K562 (cell line): Measurements from ENCODE around the gene HAGHL. TPM values are rescaled to one million over a fixed set of nuclear protein-coding genes. Genes with fewer than 3 reads are reported as not detected.
A peak's percentile ranks its signal among the peaks of the same experiment; 100 is the strongest.

Experiments used
- ATAC-seq: fragments of 200-7000 bp; cut with Tn5 transposase; 3 replicates; pipeline ENCODE4 v1.9.1; 2020; ENCODE audit warnings: moderate library complexity
- BruUV-seq: library from RNA; stranded (reverse); fragments of 400-500 nt; replicated peaks from 2 replicates; lab custom pipeline; 2021; lab: Mats Ljungman, UMichigan
- CTCF ChIA-PET: fragments of 300-600 bp; formaldehyde crosslinking; extraction: SDS; loops from one replicate; lab custom pipeline; 2021; ENCODE audit warnings: low intra/inter-chr PET ratio; lab: Yijun Ruan, JAX
- POLR2A ChIA-PET: fragments of 300-600, 350-650 bp; sonication (Branson Sonifier 250); formaldehyde crosslinking; extraction: SDS; loops from one replicate; lab custom pipeline; 2021; ENCODE audit warnings: antibody characterized with exemption, inconsistent platforms; lab: Yijun Ruan, JAX
- DNase-seq, 4 experiments: peaks; one replicate each; pipeline versions ENCODE4 v3.0.0 to v3.0.0-alpha.2; 2011 to 2018; ENCODE audit warnings: low spot score in 3 of 4, mixed read lengths in 3 of 4; ENCODE audit errors: extremely low read depth in 1 of 4
- FAIRE-seq: peaks from 2 replicates; lab custom pipeline; 2011; peaks lifted over from hg19 to GRCh38; lab: Jason Lieb, UNC
- H2AFZ ChIP-seq: 2 replicates; pipeline ENCODE4 v1.6.0; 2011; ENCODE audit warnings: low read depth, low read length, control low read depth, inconsistent platforms
- H3K27ac ChIP-seq: fragments of 200-600 bp; 3 replicates; pipeline ENCODE4 v1.8.0; 2011; ENCODE audit warnings: low read depth, mild to moderate bottlenecking, control low read depth, inconsistent platforms, low read length, moderate library complexity, mixed read lengths; ENCODE audit errors: extremely low read depth
- H3K27me3 ChIP-seq, 2 experiments: fragments of 300-600 bp in 1 of 2; 2 replicates in 1 of 2; 3 replicates in 1 of 2; pipeline versions ENCODE4 v1.6.0 to v1.8.0; 2011; ENCODE audit warnings: inconsistent platforms in 2 of 2, low read length in 2 of 2, mild to moderate bottlenecking in 1 of 2, mixed read lengths in 1 of 2, moderate library complexity in 1 of 2; ENCODE audit not compliant: control insufficient read depth in 2 of 2, insufficient read depth in 2 of 2
- H3K36me3 ChIP-seq: fragments of 300-600 bp; 3 replicates; pipeline ENCODE4 v1.8.0; 2011; ENCODE audit warnings: mild to moderate bottlenecking, low read length, inconsistent platforms; ENCODE audit not compliant: control insufficient read depth, insufficient read depth
- H3K4me1 ChIP-seq, 2 experiments: fragments of 200-600 bp in 1 of 2; replicated peaks in 1 of 2; 2 replicates in 1 of 2; 3 replicates in 1 of 2; pipeline versions ENCODE4 v1.5.1 to v1.8.0; 2011; ENCODE audit warnings: inconsistent platforms in 2 of 2, low read length in 2 of 2, mild to moderate bottlenecking in 1 of 2, mixed read lengths in 1 of 2, moderate library complexity in 1 of 2; ENCODE audit not compliant: control insufficient read depth in 2 of 2, insufficient read depth in 2 of 2
- H3K4me2 ChIP-seq: 2 replicates; pipeline ENCODE4 v1.6.1; 2011; ENCODE audit warnings: low read length, control low read depth, inconsistent platforms, mixed read lengths; ENCODE audit not compliant: insufficient read depth
- H3K4me3 ChIP-seq: fragments of 200-600 bp; sonication (generic), shearing (Covaris generic); 2 replicates; pipeline ENCODE4 v1.5.1; 2016; ENCODE audit warnings: control low read depth, inconsistent platforms
- H3K79me2 ChIP-seq: fragments of 200-600 bp; 3 replicates; pipeline ENCODE4 v1.8.0; 2011; ENCODE audit warnings: low read length, inconsistent platforms; ENCODE audit not compliant: control insufficient read depth, insufficient read depth
- H3K9ac ChIP-seq, 2 experiments: 2 replicates each; pipeline versions ENCODE4 v1.6.0 to v1.6.1; 2011; ENCODE audit warnings: low read depth in 2 of 2, low read length in 2 of 2, control low read depth in 1 of 2, inconsistent platforms in 1 of 2, mild to moderate bottlenecking in 1 of 2, mixed read lengths in 1 of 2; ENCODE audit not compliant: insufficient read depth in 1 of 2
- H3K9me1 ChIP-seq: one replicate; pipeline ENCODE4 v1.6.0; 2011; ENCODE audit warnings: inconsistent platforms, mild to moderate bottlenecking, low read length, moderate library complexity; ENCODE audit not compliant: control insufficient read depth, insufficient read depth
- H3K9me3 ChIP-seq: replicated peaks from 2 replicates; pipeline ENCODE4 v1.5.1; 2011; ENCODE audit warnings: low read depth, low read length, inconsistent platforms; ENCODE audit not compliant: control insufficient read depth, insufficient read depth
- H4K20me1 ChIP-seq: replicated peaks from 2 replicates; pipeline ENCODE4 v1.6.1; 2011; ENCODE audit warnings: low read length, inconsistent platforms, mixed read lengths; ENCODE audit not compliant: control insufficient read depth, insufficient read depth
- CHD4 ChIP-seq: fragments of 200-600 bp; sonication (generic); IDR thresholded peaks from 3 replicates; pipeline ENCODE4 v1.6.1; 2012; ENCODE audit warnings: low read depth, mild to moderate bottlenecking, mixed read lengths, low read length, inconsistent platforms; ENCODE audit not compliant: insufficient read depth, insufficient replicate concordance, poor library complexity, severe bottlenecking
- CREBBP ChIP-seq: IDR thresholded peaks from one replicate; pipeline ENCODE4 v1.6.1; 2012; ENCODE audit warnings: low read depth, mild to moderate bottlenecking, control low read depth, inconsistent platforms, low read length
- FOXA3 ChIP-seq, 2 experiments: fragments of 450-650 bp in 1 of 2; sonication (generic) in 1 of 2; formaldehyde crosslinking; IDR thresholded peaks in 1 of 2; conservative IDR thresholded peaks in 1 of 2; 2 replicates each; pipeline versions ENCODE4 v1.4.0 to v1.8.0; 2020 to 2022; ENCODE audit warnings: mild to moderate bottlenecking in 2 of 2, missing genetic modification reagents in 1 of 2
- MAFF ChIP-seq: IDR thresholded peaks from 2 replicates; pipeline ENCODE4 v1.6.1; 2012; ENCODE audit warnings: low read length, improper control_type of control experiment
- MAFG ChIP-seq: fragments of 450-650 bp; conservative IDR thresholded peaks from 2 replicates; pipeline ENCODE4 v1.6.1; 2016; ENCODE audit warnings: missing genetic modification characterization, missing compliant biosample characterization
- MAFK ChIP-seq: IDR thresholded peaks from 2 replicates; pipeline ENCODE4 v1.6.1; 2011; ENCODE audit warnings: low read length, improper control_type of control experiment
- MEF2A ChIP-seq: IDR thresholded peaks from 2 replicates; pipeline ENCODE4 v1.6.1; 2011; ENCODE audit warnings: low read depth, mild to moderate bottlenecking, low read length, moderate library complexity; ENCODE audit not compliant: control insufficient read depth
- MIER1 ChIP-seq: fragments of 450-650 bp; IDR thresholded peaks from 2 replicates; pipeline ENCODE4 v1.6.1; 2016; ENCODE audit warnings: antibody characterized with exemption, mild to moderate bottlenecking, low read depth
- MXI1 ChIP-seq: IDR thresholded peaks from 2 replicates; pipeline ENCODE4 v1.6.1; 2011; ENCODE audit warnings: low read depth, mild to moderate bottlenecking, improper control_type of control experiment, low read length
- MYNN ChIP-seq, 2 experiments: sonication (generic); formaldehyde crosslinking in 1 of 2; IDR thresholded peaks; 2 replicates each; pipeline versions ENCODE4 v1.5.0 to v1.6.1; 2016 to 2020; ENCODE audit warnings: antibody characterized with exemption in 1 of 2, missing genetic modification reagents in 1 of 2
- RBM22 ChIP-seq: fragments of 200-400 bp; formaldehyde crosslinking; IDR thresholded peaks from 2 replicates; pipeline ENCODE4 v1.6.1; 2018; ENCODE audit warnings: low read length, low read depth; ENCODE audit not compliant: poor library complexity, severe bottlenecking
- RCOR1 ChIP-seq, 2 experiments: IDR thresholded peaks; 2 replicates each; pipeline ENCODE4 v1.6.1; 2012; ENCODE audit warnings: low read depth in 2 of 2, low read length in 2 of 2, borderline replicate concordance in 1 of 2, improper control_type of control experiment in 1 of 2
- SIX5 ChIP-seq, 2 experiments: IDR thresholded peaks; 2 replicates each; pipeline ENCODE4 v1.6.1; 2011; ENCODE audit warnings: low read length in 2 of 2, borderline replicate concordance in 1 of 2, low read depth in 1 of 2, mild to moderate bottlenecking in 1 of 2, moderate library complexity in 1 of 2; ENCODE audit not compliant: insufficient read depth in 1 of 2
- YBX1 ChIP-seq: fragments of 450-650 bp; IDR thresholded peaks from 2 replicates; pipeline ENCODE4 v1.7.1; 2016; ENCODE audit warnings: mild to moderate bottlenecking
- ZNF263 ChIP-seq: sonication (generic); formaldehyde crosslinking; IDR thresholded peaks from 2 replicates; pipeline ENCODE4 v1.8.0; 2022; ENCODE audit warnings: mild to moderate bottlenecking, missing genetic modification reagents, borderline replicate concordance
- ZNF518B ChIP-seq: fragments of 250-450 bp; sonication (Bioruptor Pico); IDR thresholded peaks from 2 replicates; pipeline ENCODE4 v1.5.0; 2021; ENCODE audit warnings: mild to moderate bottlenecking, moderate library complexity
- WGBS: fragments of 100-300 bp; shearing (Covaris generic); methylation state at CpG from one replicate; pipeline ENCODE4 v1.1.6; 2016; ENCODE audit warnings: low coverage, mixed read lengths; ENCODE audit not compliant: insufficient coverage; ENCODE audit errors: missing lambda C conversion rate; 5-methylcytosine and 5-hydroxymethylcytosine counted together
- in situ Hi-C: fragments of 300-500 bp; cut with MboI; formaldehyde crosslinking; loops from 4 replicates; pipeline ENCODE4 v1.15.0; 2018; ENCODE audit warnings: inconsistent platforms, mixed read lengths
- intact Hi-C: fragments of 100-400 bp; cut with micrococcal nuclease; formaldehyde crosslinking; loops from 2 replicates; pipeline ENCODE4 v1.14.2; 2022
- polyA plus RNA-seq, 8 experiments: library from polyadenylated mRNA; depleted of rRNA in 4 of 8; stranded (reverse) in 5 of 8; unstranded in 3 of 8; fragments of >200 nt; fragmentation: Nextera tagmentation in 2 of 8; fragmentation: Illumina TruSeq in 1 of 8; extraction: Ambion mirVana in 2 of 8; extraction: Trizol in 1 of 8; gene quantifications; 2 replicates each; pipeline versions ENCODE4 v1.2.1 to v1.2.3, GENCODE V29; 2011 to 2014; ENCODE audit warnings: inconsistent platforms in 1 of 8, missing spikeins in 1 of 8
- total RNA-seq, 7 experiments: library from RNA; depleted of rRNA in 6 of 7; stranded (reverse); fragments of >200 nt in 6 of 7; fragmentation: Illumina TruSeq in 2 of 7; extraction: Trizol in 2 of 7; gene quantifications; 2 replicates each; pipeline versions ENCODE4 v1.2.1 to v1.2.3, GENCODE V29; 2011 to 2021; ENCODE audit warnings: low replicate concordance in 1 of 7

Gene HAGHL
- total and polyA plus RNA-seq, 9 of the 15 experiments (the other 6 are each of a cell fraction or from before 2014, with no cell fraction given): 0.31 to 83.4 (median 20.7) TPM

- in situ Hi-C loops: loop anchor here (5.0 to 10.0 kb wide), 2 partner anchors 77 to 345 kb away; partner anchors contain the start of genes CHTF18 and RPUSD1
- H3K4me3 ChIP-seq: no peak overlapping the region
- no peaks in the 10 kb centered on the region for H3K36me3 ChIP-seq
- DNase-seq (peak; percentile 76 to 88 (median 81)), FAIRE-seq (peak; percentile 81), ATAC-seq (peak; percentile 64)
- peaks cover 20% of the 10 kb centered on the region; the same call in 1 of the 2 replicates for H4K20me1 ChIP-seq
- 1% methylated on average over 22 of the region's 30 CpGs for WGBS
- H3K4me2 ChIP-seq: no peak overlapping the region
- no TSS peak for BruUV-seq
- peaks cover 0 to 65% of the 10 kb centered on the region in 2 experiments; a peak in 3 of 5 replicates for H3K4me1 ChIP-seq
- no peaks in the 10 kb centered on the region for H3K9me3 ChIP-seq
- no peak overlapping the region for H3K27ac ChIP-seq
- H3K9me1 ChIP-seq: no peaks in the 10 kb centered on the region
- ChIA-PET POLR2A (interaction anchor here (0.5 to 1.4 kb wide), 4 partner anchors 11 to 75 kb away, joined by 3 to 6 read pairs (median 4); partner anchors contain the start of gene ANTKMT), CTCF (interaction anchor here (3.0 to 4.5 kb wide), 2 partner anchors 75 to 346 kb away, joined by 12 to 73 read pairs; no protein-coding TSS in a partner anchor)
- no peaks in the 10 kb centered on the region for H3K79me2 ChIP-seq
- no peak overlapping the region for H2AFZ ChIP-seq
- intact Hi-C loops: loop anchor here (5.0 kb wide), 1 partner anchor 97 kb away; no protein-coding TSS in a partner anchor
- H3K27me3 ChIP-seq: peaks cover 0 to 17% of the 10 kb centered on the region in 2 experiments; a peak in 2 of 5 replicates
- H3K9ac ChIP-seq: peak overlapping the region in 1 of 2 experiments; percentile 43; a peak in 1 of 4 replicates
- peak; percentile 100 for TF ChIP-seq MXI1
- TF ChIP-seq MAFF: peak; percentile 24; the same call in 1 of the 2 replicates
- peak; percentile 90 for TF ChIP-seq MEF2A
- peak; percentile 37; the same call in 1 of the 2 replicates for TF ChIP-seq MAFK
- no peak for TF ChIP-seq ZNF263 (CRISPR knock-in tag)
- TF ChIP-seq YBX1: no peak
- peak; percentile 100 for TF ChIP-seq RBM22
- TF ChIP-seq MIER1: peak; percentile 87
- TF ChIP-seq SIX5 (IDR thresholded peaks at IDR 0.05; ENCODE audit: borderline replicate concordance in 1 of 2, insufficient read depth in 1 of 2, low read depth in 1 of 2, low read length in 2 of 2): peak in 1 of 2 experiments; percentile 36; a peak in 1 of 4 replicates
- TF ChIP-seq CHD4: no peak
- peak; percentile 99 for TF ChIP-seq MYNN (IDR thresholded peaks at IDR 0.05)
- TF ChIP-seq MYNN (CRISPR knock-in tag; IDR thresholded peaks at IDR 0.05): 0 out of 2 replicates have a peak, but pooled peaks have one; percentile 57
- peak in 1 of 2 experiments; percentile 99; a peak in 3 of 4 replicates for TF ChIP-seq RCOR1 (IDR thresholded peaks at IDR 0.05; ENCODE audit: borderline replicate concordance in 1 of 2, low read depth in 2 of 2, low read length in 2 of 2)
- peak; percentile 98 for TF ChIP-seq CREBBP
- TF ChIP-seq FOXA3 (CRISPR knock-in tag; conservative IDR thresholded peaks at IDR 0.05 in 1 of 2, IDR thresholded peaks at IDR 0.05 in 1 of 2): no peak
- no peak for TF ChIP-seq ZNF518B (CRISPR knock-in tag)
- TF ChIP-seq MAFG: peak; percentile 33; the same call in 1 of the 2 replicates
These were observed 17.1 kb upstream of the HAGHL start for GRCh38 chr16:709566-710499.
